H1 (cell line): ENCODE data around the gene GRIK4. TPM values are rescaled to one million over a fixed set of nuclear protein-coding genes. Genes with fewer than 3 reads are reported as not detected.

Source experiments
- NRF1 ChIP-seq: IDR thresholded peaks from 2 replicates; pipeline ENCODE4 v1.6.1; 2011; ENCODE audit warnings: mild to moderate bottlenecking, low read depth, low read length, improper control_type of control experiment
- POLR2A ChIP-seq, 2 experiments: IDR thresholded peaks; 1 replicate in 1 of 2; 2 replicates in 1 of 2; pipeline ENCODE4 v1.6.1; 2011; ENCODE audit warnings: low read depth in 2 of 2, low read length in 2 of 2, mild to moderate bottlenecking in 2 of 2; ENCODE audit errors: control extremely low read depth in 1 of 2
- SIX5 ChIP-seq: IDR thresholded peaks from 2 replicates; pipeline ENCODE4 v1.6.1; 2011; ENCODE audit warnings: mild to moderate bottlenecking, low read depth, low read length
- SP1 ChIP-seq: IDR thresholded peaks from 2 replicates; pipeline ENCODE4 v1.6.1; 2011; ENCODE audit warnings: low read depth, low read length
- TCF12 ChIP-seq: IDR thresholded peaks from 2 replicates; pipeline ENCODE4 v1.6.1; 2011; ENCODE audit warnings: low read depth, mild to moderate bottlenecking, low read length
- polyA plus RNA-seq, 7 experiments: library from polyadenylated mRNA; depleted of rRNA in 3 of 7; stranded (reverse) in 5 of 7; unstranded in 2 of 7; fragments of >200 nt in 5 of 7; fragments of 200-250 nt in 2 of 7; gene quantifications; 1 replicate in 5 of 7; 2 replicates in 1 of 7; 4 replicates in 1 of 7; pipeline versions ENCODE4 v1.2.1 to v1.2.3, GENCODE V29; 2011 to 2013; ENCODE audit warnings: missing spikeins in 2 of 7, mixed read lengths in 2 of 7
- total RNA-seq: library from RNA; stranded (reverse); fragmentation: NEBNext Ultra II Directional; extraction: Animal tissue kit (Norgen Biotek cat#: 25700); gene quantifications from 2 replicates; pipeline ENCODE4 v1.2.1, GENCODE V29; 2021
- TF ChIP-seq, protein P1 (sequence below): IDR thresholded peaks from 2 replicates; pipeline ENCODE4 v1.6.1; 2011; ENCODE audit warnings: low read length, improper control_type of control experiment

The GRIK4 gene
- total and polyA plus RNA-seq, 2 of the 8 experiments (the other 6 are each of a cell fraction or from before 2014, with no cell fraction given) = 1.2 to 2.9 TPM

GRCh38 chr11:120998581-120998980 is 487.0 kb downstream of the GRIK4 start (continued):
- TF ChIP-seq SP1 (no peak), NRF1 (no peak), TCF12 (no peak), SIX5 (no peak), POLR2A (IDR thresholded peaks at IDR 0.05; ENCODE audit: control extremely low read depth in 1 of 2, low read depth in 2 of 2, low read length in 2 of 2) (no peak)
- TF ChIP-seq, protein P1, sequence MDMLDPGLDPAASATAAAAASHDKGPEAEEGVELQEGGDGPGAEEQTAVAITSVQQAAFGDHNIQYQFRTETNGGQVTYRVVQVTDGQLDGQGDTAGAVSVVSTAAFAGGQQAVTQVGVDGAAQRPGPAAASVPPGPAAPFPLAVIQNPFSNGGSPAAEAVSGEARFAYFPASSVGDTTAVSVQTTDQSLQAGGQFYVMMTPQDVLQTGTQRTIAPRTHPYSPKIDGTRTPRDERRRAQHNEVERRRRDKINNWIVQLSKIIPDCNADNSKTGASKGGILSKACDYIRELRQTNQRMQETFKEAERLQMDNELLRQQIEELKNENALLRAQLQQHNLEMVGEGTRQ = no peak
